Stimulated activated CD8-positive, alpha-beta memory T cell treated with anti-CD3 and anti-CD28 coated beads, Interleukin-4, amount 100 ng/mL, for 4 hours (primary cell): ENCODE data around the gene RNF208.
"Not testable (repeated sequence)": the region's sequence is repeated elsewhere in the genome, so short reads cannot be mapped to it uniquely, and the experiment has no call there.

ENCODE experiments used
- DNase-seq, 2 donors: peaks; one replicate each; pipeline ENCODE4 v3.0.0-alpha.2; 2020; ENCODE audit warnings: low read depth in 2 of 2, low spot score in 1 of 2

RNF208 gene, protein sequence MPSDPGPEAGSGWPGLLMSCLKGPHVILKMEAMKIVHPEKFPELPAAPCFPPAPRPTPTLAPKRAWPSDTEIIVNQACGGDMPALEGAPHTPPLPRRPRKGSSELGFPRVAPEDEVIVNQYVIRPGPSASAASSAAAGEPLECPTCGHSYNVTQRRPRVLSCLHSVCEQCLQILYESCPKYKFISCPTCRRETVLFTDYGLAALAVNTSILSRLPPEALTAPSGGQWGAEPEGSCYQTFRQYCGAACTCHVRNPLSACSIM

GRCh38 chr9:137222190-137223077 is at the start of gene RNF208:
Gene RNF208 (minus strand): TSS chr9:137222240. CDS start chr9:137221212, 1,028 bp downstream.
- no peak for DNase-seq

DNA sequence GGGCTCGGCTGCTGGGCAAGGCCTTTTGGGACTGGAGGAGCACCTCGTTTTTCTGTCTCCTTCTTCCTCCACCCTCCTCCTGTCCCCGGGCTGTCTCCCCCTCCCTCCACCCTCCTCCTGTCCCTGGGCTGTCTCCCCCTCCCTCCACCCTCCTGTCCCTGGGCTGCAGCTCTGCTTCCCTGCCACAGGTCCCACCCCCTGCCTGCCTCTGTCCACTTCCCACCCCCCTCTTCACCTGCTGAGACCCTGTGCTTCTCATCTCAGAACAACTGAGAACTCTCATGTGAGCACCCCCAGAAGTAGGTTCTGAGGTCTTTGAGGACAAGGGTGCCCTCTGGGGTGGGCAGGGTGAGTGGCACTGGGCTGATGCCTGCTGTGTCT is 49.6 kb upstream of the RNF208 start:
- no peak for DNase-seq

DNA sequence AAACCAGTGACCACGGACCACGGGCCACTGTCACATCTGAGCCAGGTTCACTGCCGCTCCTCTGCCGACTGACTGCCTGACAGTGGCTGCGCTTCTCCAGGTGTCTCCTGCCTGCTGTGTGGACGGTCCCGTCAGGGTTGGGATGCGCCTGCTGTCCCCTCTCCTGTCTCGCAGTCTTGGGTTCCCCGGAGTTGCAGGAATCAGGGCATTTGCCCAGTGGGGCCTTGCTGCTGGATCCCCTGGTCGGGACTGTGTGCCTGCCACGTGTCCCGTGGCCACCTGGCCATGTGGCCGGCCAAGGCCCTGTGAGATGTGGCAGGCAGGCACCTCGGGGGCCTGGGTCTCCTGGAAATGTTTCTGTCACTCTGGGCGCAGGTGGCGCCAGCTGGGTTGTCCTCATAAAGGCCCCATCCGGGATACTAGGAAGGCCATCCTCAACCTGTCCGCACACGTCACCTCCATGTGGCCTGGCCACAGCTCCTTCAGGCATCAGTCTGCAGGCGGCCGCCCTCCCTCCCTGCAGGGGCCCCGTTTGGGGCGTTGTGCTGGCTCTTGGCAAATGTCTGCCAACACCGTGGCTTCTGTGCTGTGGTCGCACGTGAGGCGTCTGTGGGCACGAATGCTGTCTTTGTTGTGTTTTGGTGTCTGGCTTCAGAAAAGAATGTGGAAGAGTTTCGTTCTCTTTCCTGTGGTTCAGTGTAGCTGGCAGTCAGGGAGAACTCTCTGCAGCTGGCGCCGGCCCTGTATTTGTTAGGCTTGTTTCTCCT is 49.1 kb upstream of the RNF208 start:
- DNase-seq = no peak

- DNase-seq = no peak
Measured at GRCh38 chr9:137269231-137269772, 47.3 kb upstream of the RNF208 start.

DNA sequence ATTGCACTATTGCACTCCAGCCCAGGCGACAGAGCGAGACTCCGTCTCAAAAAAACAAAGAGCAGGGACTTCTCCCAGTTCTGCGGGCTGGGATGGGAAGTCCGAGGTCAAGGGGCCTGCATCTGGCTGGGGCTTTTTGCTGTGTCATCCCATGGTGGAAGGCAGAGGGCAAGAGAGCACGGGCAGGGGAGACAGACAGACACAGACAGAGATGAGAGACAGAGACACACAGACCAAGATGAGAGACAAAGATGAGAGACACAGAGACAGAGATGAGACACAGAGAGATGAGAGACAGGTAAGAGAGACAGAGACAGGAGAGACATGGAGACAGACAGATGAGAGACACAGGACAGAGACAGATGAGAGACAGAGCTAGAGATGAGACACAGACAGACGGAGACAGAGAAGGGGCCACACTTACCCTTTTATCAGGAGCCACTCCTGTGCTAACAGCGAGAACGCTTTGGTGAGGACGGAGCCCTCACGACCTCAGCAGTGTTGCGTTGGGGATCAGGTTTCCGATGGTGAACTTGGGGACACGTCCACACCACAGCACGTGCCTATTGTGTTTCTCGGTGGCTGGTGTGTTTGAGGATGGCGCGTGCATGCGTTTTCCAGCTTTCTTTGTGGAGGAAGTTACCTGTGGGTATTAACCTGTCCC is 46.6 kb upstream of the RNF208 start:
- no peak for DNase-seq

DNA sequence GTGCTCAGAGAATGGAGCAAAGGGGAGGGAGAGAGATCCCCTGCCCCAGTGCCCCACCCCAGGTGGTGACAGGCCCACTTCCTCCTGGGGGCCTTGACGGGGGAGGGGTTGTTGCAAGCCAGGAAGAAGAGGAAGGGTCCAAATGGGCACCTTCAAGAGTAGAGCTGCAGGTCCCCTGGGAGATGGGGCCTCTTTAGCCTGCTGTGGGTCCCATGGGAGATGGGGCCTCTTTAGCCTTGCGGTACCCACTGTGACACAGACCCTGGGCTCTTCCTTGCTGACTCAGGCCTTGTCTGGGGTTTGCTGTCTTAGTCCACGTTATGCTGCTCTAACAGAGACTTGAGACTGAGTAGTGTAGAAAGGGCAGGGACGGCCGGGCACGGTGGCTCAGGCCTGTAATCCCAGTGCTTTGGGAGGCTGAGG is 45.9 kb upstream of the RNF208 start:
- DNase-seq = no peak

DNA sequence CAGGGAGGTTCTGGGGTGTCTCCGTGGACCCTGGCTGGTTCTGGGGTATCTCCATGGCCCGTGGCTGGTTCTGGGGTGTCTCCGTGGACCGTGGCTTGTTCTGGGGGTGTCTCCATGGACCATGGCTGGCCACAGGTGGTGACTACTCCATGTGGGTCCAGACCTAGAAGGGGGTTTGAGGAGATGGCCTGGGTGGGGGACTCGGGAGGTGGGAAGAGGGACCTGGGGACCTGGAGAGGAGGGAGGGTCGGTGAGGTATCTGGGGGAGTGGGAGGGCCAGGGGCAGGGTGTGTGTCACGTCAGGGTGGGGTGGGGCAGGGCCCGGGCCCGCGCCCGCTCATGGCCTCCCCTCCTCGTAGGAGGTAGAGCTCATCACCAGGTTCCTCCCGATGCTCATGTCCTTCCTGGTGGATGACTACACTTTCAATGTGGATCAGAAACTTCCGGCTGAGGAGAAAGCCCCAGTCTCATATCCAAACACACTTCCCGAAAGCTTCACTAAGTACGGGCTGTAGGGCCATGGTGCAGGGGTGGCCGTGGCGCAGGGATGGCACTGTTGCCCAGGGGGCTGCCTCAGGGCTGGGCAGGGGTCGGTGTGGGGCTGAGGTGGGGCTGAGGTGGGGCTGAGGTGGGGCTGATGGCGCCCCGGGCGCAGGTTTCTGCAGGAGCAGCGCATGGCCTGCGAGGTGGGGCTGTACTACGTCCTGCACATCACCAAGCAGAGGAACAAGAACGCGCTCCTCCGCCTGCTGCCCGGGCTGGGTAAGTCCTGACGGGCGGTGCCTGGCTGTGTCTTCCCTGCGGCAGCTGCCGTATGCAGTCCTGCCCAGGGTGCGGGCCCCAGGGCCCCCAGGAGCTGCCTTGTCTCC is 44.8 kb upstream of the RNF208 start:
- no peak for DNase-seq

GRCh38 chr9:137266162-137266527 is 44.1 kb upstream of the RNF208 start:
- no peak for DNase-seq

- no peak for DNase-seq
Measured at GRCh38 chr9:137265496-137266161, 43.6 kb upstream of the RNF208 start.

- DNase-seq = no peak
Measured at GRCh38 chr9:137264067-137264466, 42.0 kb upstream of the RNF208 start.

DNA sequence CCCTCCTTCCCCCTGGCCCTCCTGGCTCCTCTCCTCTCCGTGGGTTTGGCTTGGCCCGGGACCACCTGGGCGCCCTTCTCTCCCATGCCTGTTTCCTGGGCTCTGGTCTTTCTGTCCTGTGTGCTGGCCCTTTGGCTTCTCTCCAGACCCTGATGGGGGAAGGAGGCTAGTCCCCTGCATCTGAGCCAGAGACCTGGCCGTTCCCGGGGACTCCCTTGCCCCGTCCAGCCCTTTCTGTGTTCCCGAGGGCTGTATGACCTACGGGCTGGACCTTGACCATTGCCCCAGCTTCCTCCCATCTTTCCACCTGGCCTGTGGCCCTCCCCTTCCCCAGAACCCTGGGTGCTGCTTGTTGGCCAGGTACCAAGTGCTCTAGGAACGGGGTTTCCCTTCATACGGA is 41.5 kb upstream of the RNF208 start:
- DNase-seq = no peak

DNA sequence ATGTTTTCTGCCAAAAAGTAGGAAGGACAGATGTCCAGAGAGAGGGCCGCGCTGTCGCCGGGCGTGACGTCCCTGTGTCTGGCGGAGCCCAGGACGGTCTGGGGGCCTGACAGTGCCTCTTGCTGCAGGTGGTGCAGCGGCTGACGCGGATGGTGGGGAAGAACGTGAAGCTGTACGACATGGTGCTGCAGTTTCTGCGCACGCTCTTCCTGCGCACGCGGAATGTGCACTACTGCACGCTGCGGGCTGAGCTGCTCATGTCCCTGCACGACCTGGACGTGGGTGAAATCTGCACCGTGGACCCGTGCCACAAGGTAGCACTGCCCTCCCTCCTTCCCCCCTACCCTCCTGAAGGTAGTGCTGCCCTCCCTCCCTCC is 40.9 kb upstream of the RNF208 start:
- no peak for DNase-seq

GRCh38 chr9:137262173-137262908 is 40.3 kb upstream of the RNF208 start:
- not testable (repeated sequence) for DNase-seq

GRCh38 chr9:137256856-137257255 is 34.8 kb upstream of the RNF208 start:
- DNase-seq = no peak

- no peak for DNase-seq
Measured at GRCh38 chr9:137256362-137256761, 34.3 kb upstream of the RNF208 start.

- no peak for DNase-seq
Measured at GRCh38 chr9:137255448-137256114, 33.5 kb upstream of the RNF208 start.

GRCh38 chr9:137254624-137255447 is 32.8 kb upstream of the RNF208 start, which contains the start of gene NELFB:
Gene NELFB (plus strand): TSS chr9:137255327.
- peak; percentile 90 to 91 for DNase-seq
